ENCODE measurements around the gene VIL1.

DNA sequence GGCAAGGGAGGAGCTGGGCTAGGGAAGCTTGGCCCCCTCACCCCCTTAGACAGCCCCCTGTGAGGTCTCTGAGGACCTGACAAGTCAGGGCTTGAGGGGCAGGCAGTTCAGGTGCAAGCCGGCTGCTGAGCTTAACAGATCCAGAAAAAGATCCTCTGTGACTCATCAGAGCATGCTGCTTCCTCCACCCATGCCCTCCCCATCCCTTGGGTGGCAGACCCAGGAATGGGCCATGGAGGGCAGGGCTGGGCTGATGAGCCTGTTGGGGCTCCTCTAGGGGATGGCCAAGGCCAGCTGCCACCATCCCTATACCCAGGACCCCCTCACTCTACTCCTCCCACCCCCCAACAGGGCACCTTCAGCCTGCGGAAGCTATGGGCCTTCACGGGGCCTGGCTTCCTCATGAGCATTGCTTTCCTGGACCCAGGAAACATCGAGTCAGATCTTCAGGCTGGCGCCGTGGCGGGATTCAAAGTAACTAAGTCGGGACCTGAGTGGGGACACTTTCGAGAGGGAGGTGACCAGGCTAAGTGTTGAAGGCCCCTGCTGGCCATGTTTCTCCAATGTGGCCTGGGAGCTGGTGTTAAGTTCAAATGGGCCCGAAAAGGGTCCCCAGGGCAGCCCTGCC lies 34.9 kb upstream of the VIL1 start:
- TF ChIP-seq SPEN (CRISPR knock-in tag; IDR thresholded peaks at IDR 0.05; ENCODE audit: low read depth) (no peak), ATAD3A (CRISPR knock-in tag; IDR thresholded peaks at IDR 0.05) (no peak), MAFK (conservative IDR thresholded peaks at IDR 0.05 in 1 of 2, IDR thresholded peaks at IDR 0.05 in 1 of 2; ENCODE audit: low read length in 2 of 2) (no peak), TCF7L2 (IDR thresholded peaks at IDR 0.05; ENCODE audit: low read depth, low read length) (no peak), CBX5 (CRISPR knock-in tag; IDR thresholded peaks at IDR 0.05; ENCODE audit: borderline replicate concordance) (no peak), DPF2 (CRISPR knock-in tag; IDR thresholded peaks at IDR 0.05; ENCODE audit: borderline replicate concordance, low read depth) (no peak), GLI4 (CRISPR knock-in tag; IDR thresholded peaks at IDR 0.05; ENCODE audit: borderline replicate concordance) (no peak), PHF8 (CRISPR knock-in tag; IDR thresholded peaks at IDR 0.05) (no peak), FOXM1 (CRISPR knock-in tag; IDR thresholded peaks at IDR 0.05) (no peak)
- TF ChIP-seq, protein P1, sequence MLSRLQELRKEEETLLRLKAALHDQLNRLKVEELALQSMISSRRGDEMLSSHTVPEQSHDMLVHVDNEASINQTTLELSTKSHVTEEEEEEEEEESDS (CRISPR knock-in tag; IDR thresholded peaks at IDR 0.05; ENCODE audit: borderline replicate concordance) = no peak
- TF ChIP-seq, protein P2, sequence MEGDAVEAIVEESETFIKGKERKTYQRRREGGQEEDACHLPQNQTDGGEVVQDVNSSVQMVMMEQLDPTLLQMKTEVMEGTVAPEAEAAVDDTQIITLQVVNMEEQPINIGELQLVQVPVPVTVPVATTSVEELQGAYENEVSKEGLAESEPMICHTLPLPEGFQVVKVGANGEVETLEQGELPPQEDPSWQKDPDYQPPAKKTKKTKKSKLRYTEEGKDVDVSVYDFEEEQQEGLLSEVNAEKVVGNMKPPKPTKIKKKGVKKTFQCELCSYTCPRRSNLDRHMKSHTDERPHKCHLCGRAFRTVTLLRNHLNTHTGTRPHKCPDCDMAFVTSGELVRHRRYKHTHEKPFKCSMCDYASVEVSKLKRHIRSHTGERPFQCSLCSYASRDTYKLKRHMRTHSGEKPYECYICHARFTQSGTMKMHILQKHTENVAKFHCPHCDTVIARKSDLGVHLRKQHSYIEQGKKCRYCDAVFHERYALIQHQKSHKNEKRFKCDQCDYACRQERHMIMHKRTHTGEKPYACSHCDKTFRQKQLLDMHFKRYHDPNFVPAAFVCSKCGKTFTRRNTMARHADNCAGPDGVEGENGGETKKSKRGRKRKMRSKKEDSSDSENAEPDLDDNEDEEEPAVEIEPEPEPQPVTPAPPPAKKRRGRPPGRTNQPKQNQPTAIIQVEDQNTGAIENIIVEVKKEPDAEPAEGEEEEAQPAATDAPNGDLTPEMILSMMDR (CRISPR knock-in tag; IDR thresholded peaks at IDR 0.05) = no peak
- TF ChIP-seq, protein P3, sequence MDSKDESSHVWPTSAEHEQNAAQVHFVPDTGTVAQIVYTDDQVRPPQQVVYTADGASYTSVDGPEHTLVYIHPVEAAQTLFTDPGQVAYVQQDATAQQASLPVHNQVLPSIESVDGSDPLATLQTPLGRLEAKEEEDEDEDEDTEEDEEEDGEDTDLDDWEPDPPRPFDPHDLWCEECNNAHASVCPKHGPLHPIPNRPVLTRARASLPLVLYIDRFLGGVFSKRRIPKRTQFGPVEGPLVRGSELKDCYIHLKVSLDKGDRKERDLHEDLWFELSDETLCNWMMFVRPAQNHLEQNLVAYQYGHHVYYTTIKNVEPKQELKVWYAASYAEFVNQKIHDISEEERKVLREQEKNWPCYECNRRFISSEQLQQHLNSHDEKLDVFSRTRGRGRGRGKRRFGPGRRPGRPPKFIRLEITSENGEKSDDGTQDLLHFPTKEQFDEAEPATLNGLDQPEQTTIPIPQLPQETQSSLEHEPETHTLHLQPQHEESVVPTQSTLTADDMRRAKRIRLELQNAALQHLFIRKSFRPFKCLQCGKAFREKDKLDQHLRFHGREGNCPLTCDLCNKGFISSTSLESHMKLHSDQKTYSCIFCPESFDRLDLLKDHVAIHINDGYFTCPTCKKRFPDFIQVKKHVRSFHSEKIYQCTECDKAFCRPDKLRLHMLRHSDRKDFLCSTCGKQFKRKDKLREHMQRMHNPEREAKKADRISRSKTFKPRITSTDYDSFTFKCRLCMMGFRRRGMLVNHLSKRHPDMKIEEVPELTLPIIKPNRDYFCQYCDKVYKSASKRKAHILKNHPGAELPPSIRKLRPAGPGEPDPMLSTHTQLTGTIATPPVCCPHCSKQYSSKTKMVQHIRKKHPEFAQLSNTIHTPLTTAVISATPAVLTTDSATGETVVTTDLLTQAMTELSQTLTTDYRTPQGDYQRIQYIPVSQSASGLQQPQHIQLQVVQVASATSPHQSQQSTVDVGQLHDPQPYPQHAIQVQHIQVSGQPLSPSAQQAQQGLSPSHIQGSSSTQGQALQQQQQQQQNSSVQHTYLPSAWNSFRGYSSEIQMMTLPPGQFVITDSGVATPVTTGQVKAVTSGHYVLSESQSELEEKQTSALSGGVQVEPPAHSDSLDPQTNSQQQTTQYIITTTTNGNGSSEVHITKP (CRISPR knock-in tag; IDR thresholded peaks at IDR 0.05; ENCODE audit: low read depth) = no peak

Data from HepG2 (cell line).